Panc1 (cell line): ENCODE results near the gene SGCA. TPM values are rescaled to one million over a fixed set of nuclear protein-coding genes. Genes with fewer than 3 reads are reported as not detected.

Experiments
- ATAC-seq: fragments of 200-7000 bp; cut with Tn5 transposase; 2 replicates; pipeline ENCODE4 v1.9.1; 2020; ENCODE audit warnings: mild to moderate bottlenecking, moderate library complexity
- BruUV-seq: library from RNA; stranded (reverse); fragments of 400-500 nt; replicated peaks from 2 replicates; lab custom pipeline; 2021; lab: Mats Ljungman, UMichigan
- CTCF ChIA-PET: fragments of 300-600 bp; sonication (Branson Sonifier 250); formaldehyde crosslinking; loops from one replicate; lab custom pipeline; 2022; ENCODE audit warnings: antibody characterized with exemption; lab: Charles Lee
- POLR2A ChIA-PET: fragments of 300-600 bp; sonication (Branson Sonifier 250); formaldehyde crosslinking; loops from one replicate; lab custom pipeline; 2022; ENCODE audit warnings: antibody characterized with exemption; lab: Charles Lee
- DNase-seq: peaks from one replicate; pipeline ENCODE4 v3.0.0-alpha.2; 2010; ENCODE audit warnings: low read depth, low spot score
- H3K27ac ChIP-seq: 2 replicates; pipeline ENCODE4 v1.5.1; 2011; ENCODE audit warnings: mild to moderate bottlenecking, low read length, inconsistent platforms
- H3K27me3 ChIP-seq: fragments of 200-500 bp; sonication (Bioruptor generic); 2 replicates; pipeline ENCODE4 v1.6.0; 2014; ENCODE audit warnings: low read length, inconsistent platforms; ENCODE audit not compliant: control insufficient read depth, insufficient read depth
- H3K36me3 ChIP-seq: fragments of 200-500 bp; sonication (Bioruptor generic); 2 replicates; pipeline ENCODE4 v1.5.1; 2014; ENCODE audit warnings: inconsistent platforms, mild to moderate bottlenecking, low read length, moderate library complexity; ENCODE audit not compliant: control insufficient read depth, insufficient read depth
- H3K4me1 ChIP-seq: 2 replicates; pipeline ENCODE4 v1.5.1; 2011; ENCODE audit warnings: inconsistent platforms, mild to moderate bottlenecking, low read length, moderate library complexity; ENCODE audit not compliant: control insufficient read depth, insufficient read depth
- H3K4me3 ChIP-seq, 2 experiments: 2 replicates each; pipeline ENCODE4 v1.5.1; 2011 to 2012; ENCODE audit warnings: low read depth in 2 of 2, low read length in 2 of 2, mild to moderate bottlenecking in 2 of 2, inconsistent platforms in 1 of 2, moderate library complexity in 1 of 2
- H3K9me3 ChIP-seq: fragments of 200-500 bp; sonication (Bioruptor generic); 2 replicates; pipeline ENCODE4 v1.5.1; 2014; ENCODE audit warnings: low read depth, mild to moderate bottlenecking, inconsistent platforms, low read length, moderate library complexity; ENCODE audit not compliant: control insufficient read depth, insufficient read depth
- CTCF ChIP-seq: fragments of 450-650 bp; IDR thresholded peaks from 2 replicates; pipeline ENCODE4 v1.5.1; 2017; ENCODE audit warnings: mild to moderate bottlenecking
- POLR2AphosphoS5 ChIP-seq: IDR thresholded peaks from 2 replicates; pipeline ENCODE4 v1.6.1; 2012; ENCODE audit warnings: mild to moderate bottlenecking, low read depth, low read length, moderate library complexity
- REST ChIP-seq, 2 experiments: IDR thresholded peaks; 2 replicates each; pipeline ENCODE4 v1.6.1; 2011 to 2012; ENCODE audit warnings: low read depth in 2 of 2, control low read depth in 1 of 2, low read length in 1 of 2, mild to moderate bottlenecking in 1 of 2, moderate library complexity in 1 of 2; ENCODE audit not compliant: insufficient read depth in 1 of 2
- SIN3A ChIP-seq: IDR thresholded peaks from 2 replicates; pipeline ENCODE4 v1.6.1; 2012; ENCODE audit warnings: low read depth, mild to moderate bottlenecking, low read length, moderate library complexity, borderline replicate concordance; ENCODE audit not compliant: insufficient read depth
- TCF7L2 ChIP-seq: IDR thresholded peaks from 2 replicates; pipeline ENCODE4 v1.6.1; 2011; ENCODE audit warnings: mild to moderate bottlenecking, low read depth, low read length, inconsistent platforms
- in situ Hi-C: cut with HindIII; loops from 2 replicates; pipeline ENCODE4 v1.10.0; 2016; ENCODE audit warnings: low sequenced_read_pairs, low pct_unique_long_range_greater_than_20kb
- intact Hi-C: fragments of 100-400 bp; cut with micrococcal nuclease; formaldehyde crosslinking; loops from one replicate; pipeline ENCODE4 v1.10.0; 2022; ENCODE audit not compliant: unreplicated experiment
- total RNA-seq: library from RNA; stranded (reverse); gene quantifications from one replicate; pipeline ENCODE4 v1.2.1, GENCODE V29; 2021; ENCODE audit not compliant: unreplicated experiment

The SGCA gene
- total RNA-seq, 1 experiment from 2014 or later, result not detected

GRCh38 chr17:50222922-50223321 is 57.1 kb downstream of the SGCA start:
- BruUV-seq, result no TSS peak
- Histone ChIP-seq H3K4me1 (peaks cover 9% of the 10 kb centered on the region; the same call in 1 of the 2 replicates), H3K27ac (no peak overlapping the region), H3K4me3 (no peak overlapping the region), H3K36me3 (no peaks in the 10 kb centered on the region), H3K27me3 (no peaks in the 10 kb centered on the region), H3K9me3 (no peaks in the 10 kb centered on the region)
- TF ChIP-seq POLR2AphosphoS5 (no peak), SIN3A (no peak), REST (IDR thresholded peaks at IDR 0.05; ENCODE audit: insufficient read depth in 1 of 2, low read depth in 2 of 2, low read length in 1 of 2) (no peak), CTCF (no peak), TCF7L2 (no peak)
- CTCF ChIA-PET, result interaction anchor here (0.5 to 1.1 kb wide), 2 partner anchors 9 to 21 kb away, joined by 4 to 15 read pairs; no protein-coding TSS in a partner anchor
- POLR2A ChIA-PET, result no interaction called here
- in situ Hi-C loops (no loop called here), intact Hi-C loops (no loop called here)
- ATAC-seq (no peak), DNase-seq (no peak)

Other genes with a start within 250 kb of the SGCA start
- gene DLX4, start 196.8 kb upstream of the SGCA start, total RNA-seq, result 11.2 TPM
- 2.9 TPM for gene DLX3, start 170.8 kb upstream of the SGCA start, total RNA-seq
- gene ITGA3, start 109.9 kb upstream of the SGCA start, total RNA-seq, result 439 TPM
- 46.0 TPM for gene PDK2, start 70.7 kb upstream of the SGCA start, total RNA-seq
- 6.9 TPM for gene SAMD14, start 35.8 kb upstream of the SGCA start, total RNA-seq
- gene PPP1R9B, start 15.3 kb upstream of the SGCA start, total RNA-seq, result 114 TPM
- gene COL1A1, start 35.6 kb downstream of the SGCA start, total RNA-seq, result 52.7 TPM
- 0.54 TPM for gene TMEM92, start 108.5 kb downstream of the SGCA start, total RNA-seq
- gene XYLT2, start 180.1 kb downstream of the SGCA start, total RNA-seq, result 28.5 TPM
- 136 TPM for gene MRPL27, start 207.2 kb downstream of the SGCA start, total RNA-seq
- gene EME1, start 207.2 kb downstream of the SGCA start, total RNA-seq, result 15.3 TPM
- gene LRRC59, start 231.5 kb downstream of the SGCA start, total RNA-seq, result 167 TPM